C4-2B (cell line): ENCODE results near the gene ARHGAP15.

Source experiments
- ZFX ChIP-seq: fragments of 450-650 bp; IDR thresholded peaks from 2 replicates; pipeline ENCODE4 v1.6.1; 2017
- TF ChIP-seq, protein P1 (sequence below): fragments of 450-650 bp; conservative IDR thresholded peaks from 2 replicates; pipeline ENCODE4 v1.5.1; 2017; ENCODE audit warnings: mild to moderate bottlenecking

- TF ChIP-seq, protein P1, sequence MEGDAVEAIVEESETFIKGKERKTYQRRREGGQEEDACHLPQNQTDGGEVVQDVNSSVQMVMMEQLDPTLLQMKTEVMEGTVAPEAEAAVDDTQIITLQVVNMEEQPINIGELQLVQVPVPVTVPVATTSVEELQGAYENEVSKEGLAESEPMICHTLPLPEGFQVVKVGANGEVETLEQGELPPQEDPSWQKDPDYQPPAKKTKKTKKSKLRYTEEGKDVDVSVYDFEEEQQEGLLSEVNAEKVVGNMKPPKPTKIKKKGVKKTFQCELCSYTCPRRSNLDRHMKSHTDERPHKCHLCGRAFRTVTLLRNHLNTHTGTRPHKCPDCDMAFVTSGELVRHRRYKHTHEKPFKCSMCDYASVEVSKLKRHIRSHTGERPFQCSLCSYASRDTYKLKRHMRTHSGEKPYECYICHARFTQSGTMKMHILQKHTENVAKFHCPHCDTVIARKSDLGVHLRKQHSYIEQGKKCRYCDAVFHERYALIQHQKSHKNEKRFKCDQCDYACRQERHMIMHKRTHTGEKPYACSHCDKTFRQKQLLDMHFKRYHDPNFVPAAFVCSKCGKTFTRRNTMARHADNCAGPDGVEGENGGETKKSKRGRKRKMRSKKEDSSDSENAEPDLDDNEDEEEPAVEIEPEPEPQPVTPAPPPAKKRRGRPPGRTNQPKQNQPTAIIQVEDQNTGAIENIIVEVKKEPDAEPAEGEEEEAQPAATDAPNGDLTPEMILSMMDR = no peak
- no peak for TF ChIP-seq ZFX
Measured at GRCh38 chr2:143796051-143796450, 666.8 kb downstream of the ARHGAP15 start.
